ENCODE measurements around the gene GPRIN2. TPM values are rescaled to one million over a fixed set of nuclear protein-coding genes. Genes with fewer than 3 reads are reported as not detected.

Gene GPRIN2
- polyA plus RNA-seq, 4 donors = 4.4 to 6.6 (median 5.7) TPM

DNA sequence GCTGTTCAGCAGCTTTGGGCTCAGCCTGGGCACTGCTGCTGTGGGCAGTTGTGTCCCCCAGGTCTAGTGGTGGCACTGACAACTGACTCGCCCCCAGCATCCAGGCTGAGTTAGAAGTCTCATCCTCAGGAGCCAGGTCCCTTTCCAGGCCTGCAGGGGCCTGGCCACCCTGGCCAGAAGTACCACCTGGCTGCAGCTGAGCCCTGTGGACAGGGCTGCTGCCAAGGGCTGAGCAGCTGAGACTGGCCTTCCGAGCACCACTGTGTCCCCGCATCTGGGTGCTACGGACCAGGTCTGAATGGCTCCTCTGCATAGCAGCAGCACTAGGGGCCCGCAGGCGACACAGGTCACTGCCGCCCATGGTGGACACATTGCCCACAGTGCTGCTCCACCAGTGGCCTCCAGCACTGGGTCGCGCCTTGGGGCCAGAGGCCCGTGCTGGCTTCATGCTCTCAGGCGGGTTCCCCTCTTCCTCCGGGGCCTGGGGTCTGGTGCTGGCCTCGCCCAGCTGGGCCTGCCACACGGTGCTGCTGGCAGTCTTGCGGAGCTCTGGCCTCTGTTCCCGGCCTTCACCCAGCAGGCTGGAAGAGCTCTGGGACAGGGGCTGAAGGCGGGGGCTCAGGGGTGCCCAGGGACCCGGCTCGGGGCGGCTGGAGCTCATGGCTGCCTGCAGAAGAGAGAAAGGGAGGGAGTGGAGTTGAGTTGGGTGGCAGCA is 6.2 kb downstream of the GPRIN2 start:
- DNase-seq (ENCODE audit: low read depth in 4 of 4, low spot score in 2 of 4) = no peak

DNA sequence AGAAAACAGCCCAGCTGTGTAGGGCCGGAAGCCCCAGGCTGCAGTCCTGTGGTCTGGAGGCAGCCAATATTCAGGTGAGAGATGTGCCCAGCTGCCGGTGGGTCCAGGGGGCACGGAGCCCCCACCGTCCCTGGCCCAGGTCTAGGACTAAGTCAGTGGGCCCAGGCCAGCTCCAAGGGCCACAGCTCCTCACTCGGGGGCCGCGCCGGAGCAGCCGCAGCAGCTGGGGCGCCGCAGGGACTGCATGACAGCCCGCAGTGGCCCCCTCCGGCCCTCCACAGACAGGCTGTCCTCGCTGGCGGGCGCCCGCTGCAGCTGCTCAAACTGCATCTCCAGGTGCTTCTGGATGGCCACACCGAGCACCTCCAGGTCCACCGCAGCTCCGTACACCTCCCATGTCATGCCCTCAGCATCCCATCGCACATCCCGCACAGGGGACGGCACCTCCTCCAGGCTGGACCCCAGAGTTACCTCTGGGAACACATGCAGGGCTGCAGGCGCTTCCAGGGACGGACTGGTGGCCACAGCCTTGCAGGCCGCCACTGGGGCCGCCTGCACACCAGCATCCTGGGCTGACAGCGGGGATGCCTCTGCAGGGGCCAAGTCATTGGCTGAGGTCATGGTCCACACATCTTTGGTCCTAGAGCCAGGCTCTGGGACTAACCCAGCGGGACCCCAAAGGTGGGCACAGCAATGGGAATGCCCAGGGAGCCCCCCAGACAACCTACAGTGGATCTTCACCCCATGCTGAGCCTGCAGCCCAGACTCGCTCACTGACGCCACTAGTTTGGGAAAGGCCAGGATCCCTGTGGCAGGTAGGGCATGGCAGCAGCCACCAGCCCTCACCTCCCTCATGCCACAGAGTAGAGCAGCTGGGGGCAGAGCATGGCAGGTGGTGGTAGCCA is 7.0 kb downstream of the GPRIN2 start:
- DNase-seq (ENCODE audit: low read depth in 4 of 4, low spot score in 2 of 4) = no peak

- DNase-seq (ENCODE audit: low read depth in 4 of 4, low spot score in 2 of 4) = no peak
These were observed 7.9 kb downstream of the GPRIN2 start for GRCh38 chr10:46548498-46549090.

DNA sequence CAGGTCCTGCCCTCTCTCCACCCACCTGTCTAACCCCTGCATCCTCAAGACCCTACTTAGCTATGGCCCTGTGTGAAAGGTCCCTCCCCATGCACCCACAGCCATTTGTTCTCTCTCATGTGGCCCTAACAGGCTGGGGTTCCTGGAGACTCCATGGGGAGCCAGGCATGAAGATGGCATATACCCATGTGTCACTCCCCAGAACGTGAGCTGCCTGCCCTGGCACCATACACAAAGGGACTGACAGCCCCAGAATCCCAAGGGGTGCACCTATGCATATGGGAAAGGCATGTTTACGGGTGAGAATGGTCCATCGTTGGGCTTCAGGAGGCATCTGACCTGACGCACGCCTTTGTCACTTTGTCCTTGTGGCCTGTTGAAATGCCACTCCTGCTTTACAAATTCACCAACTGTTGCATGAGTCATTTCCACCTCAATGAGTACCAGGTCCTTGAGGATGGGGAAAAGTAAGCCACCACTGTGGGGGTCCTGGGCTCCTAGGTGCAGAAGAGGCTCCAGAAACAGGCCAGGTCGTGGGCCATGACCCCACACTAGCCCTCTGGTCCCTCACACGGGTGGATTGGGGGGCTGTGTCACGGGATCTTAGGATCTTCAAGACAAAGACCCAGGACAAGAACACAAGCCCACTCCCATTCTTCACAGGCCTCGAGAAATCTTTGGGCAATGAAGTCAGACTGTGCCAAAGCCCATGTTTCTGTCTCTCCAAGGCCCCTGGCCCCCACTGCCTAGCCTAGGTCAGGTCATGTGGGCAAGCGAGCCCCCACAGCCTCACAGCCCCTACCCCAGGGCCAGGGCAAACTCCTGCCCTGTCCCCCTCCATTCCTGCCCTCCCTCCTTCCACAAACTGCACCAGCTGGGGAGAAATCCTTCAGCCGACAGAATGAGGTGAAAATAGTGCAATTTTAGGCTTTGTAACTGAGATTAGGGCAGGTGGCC is 8.6 kb downstream of the GPRIN2 start:
- no peak for DNase-seq (ENCODE audit: low read depth in 4 of 4, low spot score in 2 of 4)

- no peak for DNase-seq (ENCODE audit: low read depth in 4 of 4, low spot score in 2 of 4)
These were observed 9.6 kb downstream of the GPRIN2 start for GRCh38 chr10:46546591-46547540.

DNA sequence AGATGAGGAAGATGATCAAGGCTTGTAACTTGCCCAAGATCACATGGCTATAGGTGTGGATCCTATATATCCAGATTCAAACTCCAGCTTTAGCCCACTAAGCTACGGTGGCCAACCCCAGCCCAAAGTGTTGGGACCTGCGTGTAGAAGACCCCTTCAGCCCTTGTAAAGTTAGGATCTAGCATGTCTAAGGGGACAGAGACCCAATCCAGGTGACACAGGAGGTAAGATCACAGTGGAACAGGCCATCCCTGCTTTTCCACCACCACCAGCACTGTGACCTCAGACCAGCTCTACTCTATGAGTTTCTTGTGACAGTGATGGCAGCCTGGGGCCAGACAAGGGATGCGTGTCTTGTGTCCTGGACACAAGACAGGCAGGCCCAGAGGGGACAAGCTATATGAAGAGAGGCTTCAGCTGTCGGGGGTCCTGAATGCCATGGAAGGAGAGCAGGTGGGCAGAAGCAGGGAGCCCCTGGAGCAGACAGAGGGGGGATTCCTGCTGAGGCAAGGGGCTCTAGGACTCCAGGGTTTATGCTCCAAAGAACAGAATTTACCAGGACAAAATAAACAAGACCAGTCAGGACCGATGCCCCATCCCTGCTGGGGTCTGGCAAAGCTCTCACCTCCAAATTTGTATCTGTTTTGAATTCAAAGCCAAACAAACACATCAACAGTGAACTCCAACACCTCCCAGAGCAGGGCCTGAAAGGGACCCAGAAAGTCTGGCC is 10.4 kb downstream of the GPRIN2 start:
- DNase-seq (ENCODE audit: low read depth in 4 of 4, low spot score in 2 of 4) = no peak

DNA sequence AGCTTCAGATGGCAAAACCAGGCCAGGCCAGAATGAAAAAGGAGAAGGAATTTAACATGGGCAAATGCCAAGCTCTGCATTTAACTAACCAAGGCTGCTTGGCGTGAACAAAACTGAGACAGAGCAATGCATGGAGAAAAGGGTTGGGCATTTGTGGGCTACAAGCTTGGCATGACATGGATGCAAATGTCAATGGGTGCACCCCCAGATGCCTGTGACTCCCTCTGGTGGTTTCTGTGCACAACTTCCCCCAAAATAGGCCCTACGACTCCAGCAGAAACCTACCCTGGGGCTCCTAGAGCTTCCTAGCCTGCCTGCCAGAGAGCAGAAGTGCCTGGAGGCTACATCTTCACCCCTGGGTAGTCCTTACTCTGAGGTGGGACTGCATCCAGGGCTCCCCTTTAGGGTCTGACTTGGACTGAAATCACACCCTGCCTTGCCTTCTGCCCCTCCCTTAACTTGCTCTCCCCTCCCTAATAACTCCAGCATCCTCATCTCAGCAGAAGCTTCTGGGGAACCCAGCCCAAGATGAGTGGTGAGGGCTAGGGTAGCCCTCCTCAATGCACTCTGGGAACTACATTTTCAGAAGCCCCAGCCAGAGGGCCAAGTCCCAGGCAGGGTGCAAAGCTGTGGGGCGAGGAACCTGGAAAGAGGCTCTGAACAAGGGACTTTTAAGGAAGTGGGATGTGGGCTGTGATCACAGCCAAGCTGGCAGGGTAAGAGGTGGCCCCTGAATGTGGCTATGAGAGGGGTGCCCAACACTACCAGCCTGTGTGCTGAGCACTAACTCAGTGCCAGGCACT is 11.3 kb downstream of the GPRIN2 start:
- DNase-seq (ENCODE audit: low read depth in 4 of 4, low spot score in 2 of 4) = no peak

DNA sequence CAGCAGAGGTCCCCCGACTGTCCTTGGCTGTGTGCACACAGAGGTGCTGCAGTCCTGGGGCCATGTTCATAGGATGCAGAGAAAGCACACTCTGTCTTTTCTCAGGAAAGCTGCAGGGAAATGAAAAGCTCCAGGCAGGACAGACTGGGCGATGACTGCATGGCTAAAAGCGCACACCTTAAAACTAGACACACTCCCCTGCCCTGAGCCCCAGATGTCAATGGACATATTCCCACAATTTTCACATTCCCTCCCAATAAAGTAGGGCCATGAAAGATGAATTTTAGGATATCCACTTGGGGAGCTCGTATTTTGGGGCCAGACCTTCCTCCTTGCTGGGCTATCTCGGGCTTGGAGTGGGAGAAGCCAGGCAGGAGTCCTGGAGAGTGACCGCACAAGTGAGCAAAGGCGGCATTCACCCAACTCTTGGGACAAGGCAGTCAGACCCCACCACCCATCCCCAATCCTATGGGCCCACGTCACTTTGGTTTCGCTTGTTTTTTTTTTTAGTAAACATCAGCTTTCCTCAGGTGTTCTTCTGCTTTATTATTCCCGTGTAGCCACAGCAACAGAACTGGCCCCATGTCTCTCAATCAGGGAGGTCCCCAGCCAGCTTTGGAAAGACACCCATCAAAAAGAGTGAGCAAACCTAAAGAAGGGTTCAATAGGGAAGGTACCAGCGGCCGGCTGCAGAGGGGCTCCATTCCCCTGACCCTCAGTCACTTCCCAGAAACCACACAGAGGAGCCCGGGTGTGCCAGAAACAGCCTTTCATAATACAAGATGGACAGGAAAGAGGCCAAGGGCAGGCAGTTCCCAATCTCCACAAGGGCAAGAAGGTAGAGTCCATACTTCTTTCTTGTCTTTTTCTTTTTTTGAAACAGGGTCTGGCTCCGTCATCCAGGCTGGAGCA is 12.7 kb downstream of the GPRIN2 start:
- DNase-seq (ENCODE audit: low read depth in 4 of 4, low spot score in 2 of 4) = no peak

GRCh38 chr10:46542567-46543465 is 13.6 kb downstream of the GPRIN2 start:
- DNase-seq (ENCODE audit: low read depth in 4 of 4, low spot score in 2 of 4) = no peak

DNA sequence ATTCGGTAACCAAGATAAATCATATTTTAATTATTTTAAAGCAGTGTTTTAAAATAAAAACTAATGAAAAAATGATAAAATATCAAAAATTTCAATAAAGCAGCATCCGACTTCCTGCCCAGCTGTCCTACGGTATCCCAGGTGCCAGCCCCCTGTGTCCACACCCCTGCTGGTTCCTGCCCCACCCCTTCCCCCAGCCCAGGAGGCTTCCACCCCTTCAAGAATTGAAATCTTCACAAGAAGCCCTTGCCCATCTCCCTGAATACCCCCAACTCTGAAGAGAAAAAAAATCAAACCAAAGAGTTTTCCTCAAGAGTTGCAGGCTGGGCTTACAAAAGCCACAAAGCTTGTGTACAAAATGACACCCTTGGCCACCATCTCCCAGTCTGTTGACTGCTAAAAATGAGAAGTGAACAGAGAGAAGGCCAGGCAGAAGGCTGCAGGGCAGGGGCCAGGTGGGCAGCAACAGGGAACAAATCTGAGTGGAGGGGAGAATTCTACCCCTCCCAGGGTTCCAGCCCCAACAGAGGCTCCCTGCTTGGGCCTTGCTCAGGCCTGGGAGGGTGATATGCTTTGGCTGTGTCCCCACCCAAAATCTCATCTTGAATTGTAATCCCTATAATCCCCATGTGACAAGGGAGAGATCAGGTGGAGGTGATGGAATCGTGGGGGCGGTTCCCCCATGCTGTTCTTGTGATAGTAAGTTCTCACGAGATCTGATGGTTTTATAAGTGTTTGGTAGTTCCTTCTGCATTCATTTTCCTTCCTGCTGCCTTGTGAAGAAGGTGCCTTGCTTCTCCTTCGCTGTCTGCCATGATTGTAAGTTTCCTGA is 14.5 kb downstream of the GPRIN2 start:
- DNase-seq (ENCODE audit: low read depth in 4 of 4, low spot score in 2 of 4) = no peak

- DNase-seq (ENCODE audit: low read depth in 4 of 4, low spot score in 2 of 4) = no peak
These were observed 15.3 kb downstream of the GPRIN2 start for GRCh38 chr10:46541017-46541661.

GRCh38 chr10:46540412-46541016 is 15.9 kb downstream of the GPRIN2 start:
- DNase-seq (ENCODE audit: low read depth in 4 of 4, low spot score in 2 of 4) = no peak

GRCh38 chr10:46539596-46540411 is 16.7 kb downstream of the GPRIN2 start:
- DNase-seq (ENCODE audit: low read depth in 4 of 4, low spot score in 2 of 4) = no peak
